NCI-H774 (cell line): ENCODE results near the gene PTPRA.
A peak's percentile ranks its signal among the peaks of the same experiment; 100 is the strongest.
"Not testable (repeated sequence)": the region's sequence is repeated elsewhere in the genome, so short reads cannot be mapped to it uniquely, and the experiment has no call there.

Source experiments
- DNase-seq: peaks from one replicate; lab custom pipeline; 2025; lab: John Stamatoyannopoulos, UW

The PTPRA gene

GRCh38 chr20:2995796-2996195 lies 122.5 kb downstream of the PTPRA start:
- DNase-seq, result no peak

GRCh38 chr20:2998728-2999127 lies 125.4 kb downstream of the PTPRA start:
- no peak for DNase-seq

- DNase-seq, result peak; percentile 2
These were observed 127.7 kb downstream of the PTPRA start for GRCh38 chr20:3000852-3001523.

GRCh38 chr20:3003416-3003815 lies 130.1 kb downstream of the PTPRA start:
- no peak for DNase-seq

GRCh38 chr20:3010985-3011723 lies 137.9 kb downstream of the PTPRA start:
- DNase-seq, result no peak

GRCh38 chr20:3011752-3012151 lies 138.5 kb downstream of the PTPRA start:
- DNase-seq, result no peak

- DNase-seq, result no peak
These were observed 140.5 kb downstream of the PTPRA start for GRCh38 chr20:3013771-3014170.

- no peak for DNase-seq
These were observed 140.9 kb downstream of the PTPRA start for GRCh38 chr20:3014179-3014578.

- DNase-seq, result no peak
These were observed 141.4 kb downstream of the PTPRA start for GRCh38 chr20:3014662-3015061.

- not testable (repeated sequence) for DNase-seq
These were observed 142.0 kb downstream of the PTPRA start for GRCh38 chr20:3015302-3015701.

GRCh38 chr20:3021327-3021726 lies 148.0 kb downstream of the PTPRA start:
- no peak for DNase-seq

GRCh38 chr20:3021777-3022176 lies 148.5 kb downstream of the PTPRA start:
- no peak for DNase-seq

- DNase-seq, result not testable (repeated sequence)
These were observed 149.5 kb downstream of the PTPRA start for GRCh38 chr20:3022559-3023490.

- no peak for DNase-seq
These were observed 154.7 kb downstream of the PTPRA start for GRCh38 chr20:3027987-3028386.

- DNase-seq, result no peak
These were observed 158.4 kb downstream of the PTPRA start for GRCh38 chr20:3031524-3032147.

- DNase-seq, result no peak
These were observed 159.3 kb downstream of the PTPRA start for GRCh38 chr20:3032624-3033023.

GRCh38 chr20:3037654-3038053 lies 164.4 kb downstream of the PTPRA start:
- no peak for DNase-seq

- no peak for DNase-seq
These were observed 165.2 kb downstream of the PTPRA start for GRCh38 chr20:3038454-3038853.

GRCh38 chr20:3039426-3039825 lies 166.1 kb downstream of the PTPRA start:
- no peak for DNase-seq

GRCh38 chr20:3040086-3040485 lies 166.8 kb downstream of the PTPRA start:
- DNase-seq, result no peak

GRCh38 chr20:3041854-3042409 lies 168.7 kb downstream of the PTPRA start:
- DNase-seq, result peak; percentile 18

GRCh38 chr20:3042625-3043024 lies 169.3 kb downstream of the PTPRA start:
- DNase-seq, result peak; percentile 16
